GM18520 (cell line): Measurements from ENCODE around the gene NEAT1.

Source experiments
- ATAC-seq: cut with Tn5 transposase; IDR thresholded peaks from one replicate; pipeline ENCODE4 v1.9.1; 2021; ENCODE audit not compliant: unreplicated experiment

NEAT1 gene

DNA sequence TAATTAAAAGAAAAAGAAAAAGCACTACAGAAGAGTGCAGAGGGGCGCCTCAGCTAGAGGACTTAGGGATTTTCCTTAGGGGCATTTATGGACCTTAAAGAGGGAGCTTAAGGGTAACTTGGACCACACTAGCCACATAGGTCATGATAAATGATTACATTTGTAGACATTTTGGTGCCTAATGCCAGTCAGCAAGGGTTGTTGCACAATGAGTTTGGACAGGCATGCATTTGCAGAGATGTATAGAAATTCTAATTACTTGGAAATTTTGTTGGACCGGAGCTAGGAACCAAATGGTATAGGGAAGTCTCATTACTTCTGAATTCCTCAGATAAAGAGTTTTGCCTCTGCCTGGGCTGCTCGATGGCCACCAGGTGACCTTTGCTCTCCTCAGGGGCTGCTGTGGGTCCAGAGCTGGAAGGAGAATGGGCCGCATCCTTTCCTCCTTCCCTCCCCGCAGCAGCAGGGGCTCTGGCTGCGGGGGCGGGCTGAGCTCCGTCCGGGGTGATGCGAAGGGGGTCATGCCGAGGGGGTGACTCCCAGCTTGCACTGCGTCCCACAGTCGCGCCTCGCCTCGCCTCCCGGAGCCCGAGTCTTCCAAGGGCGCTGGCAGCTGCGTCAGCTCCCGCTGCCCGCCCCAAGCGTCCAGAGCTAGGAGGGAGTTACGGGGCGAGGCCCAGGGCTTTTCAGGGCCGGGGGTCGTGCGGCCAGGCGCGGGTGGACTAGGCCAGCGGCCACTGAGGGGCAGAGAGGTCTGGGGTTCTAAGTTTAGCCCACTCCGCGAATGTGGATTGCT is 56.0 kb downstream of the NEAT1 start:
- no peak for ATAC-seq

DNA sequence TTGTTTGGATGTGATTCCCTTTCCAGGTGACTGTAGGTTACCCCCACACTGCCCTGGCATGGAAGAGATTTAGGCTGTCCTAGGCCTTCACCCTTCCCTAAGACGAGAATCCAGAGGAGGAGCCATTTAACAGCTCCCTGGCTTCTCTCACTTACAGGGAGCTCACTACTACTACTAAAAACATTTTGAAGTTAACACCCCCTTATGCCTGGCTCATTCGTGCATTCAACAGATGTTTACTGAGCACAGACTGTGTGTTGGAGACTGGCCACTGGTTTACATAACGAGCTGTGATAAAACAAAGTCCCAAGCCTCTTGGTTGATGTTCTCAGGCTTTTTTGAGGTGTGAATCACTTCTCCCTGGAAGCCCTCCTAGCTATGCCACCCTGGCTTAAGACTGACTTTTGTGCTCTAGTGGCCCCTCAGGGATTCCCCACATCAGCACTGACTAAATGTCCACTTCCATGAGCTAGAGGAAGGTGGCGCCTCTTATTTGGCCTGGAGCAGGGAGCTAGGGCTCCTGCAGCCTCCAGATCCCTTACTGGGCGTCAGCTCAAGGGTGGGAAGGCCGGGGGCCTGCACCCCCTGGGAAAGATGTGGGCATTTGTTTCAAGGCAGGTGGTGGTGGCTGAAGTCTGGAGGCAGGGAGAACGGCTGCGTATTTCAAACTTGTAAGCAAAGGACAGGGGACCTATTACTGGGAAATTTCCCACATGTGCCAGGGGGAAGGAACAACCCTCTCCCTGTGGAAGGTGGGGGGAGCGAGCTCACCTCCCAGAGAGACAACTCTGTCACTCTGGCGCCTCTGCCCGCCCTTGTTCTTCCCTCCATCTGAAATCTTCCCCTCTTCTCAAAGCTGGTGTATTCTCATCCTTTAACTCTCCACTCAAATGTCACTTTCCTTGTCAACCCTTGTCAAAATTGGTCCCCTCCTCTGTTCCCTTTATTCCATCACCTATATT is 56.9 kb downstream of the NEAT1 start:
- ATAC-seq, result no peak

DNA sequence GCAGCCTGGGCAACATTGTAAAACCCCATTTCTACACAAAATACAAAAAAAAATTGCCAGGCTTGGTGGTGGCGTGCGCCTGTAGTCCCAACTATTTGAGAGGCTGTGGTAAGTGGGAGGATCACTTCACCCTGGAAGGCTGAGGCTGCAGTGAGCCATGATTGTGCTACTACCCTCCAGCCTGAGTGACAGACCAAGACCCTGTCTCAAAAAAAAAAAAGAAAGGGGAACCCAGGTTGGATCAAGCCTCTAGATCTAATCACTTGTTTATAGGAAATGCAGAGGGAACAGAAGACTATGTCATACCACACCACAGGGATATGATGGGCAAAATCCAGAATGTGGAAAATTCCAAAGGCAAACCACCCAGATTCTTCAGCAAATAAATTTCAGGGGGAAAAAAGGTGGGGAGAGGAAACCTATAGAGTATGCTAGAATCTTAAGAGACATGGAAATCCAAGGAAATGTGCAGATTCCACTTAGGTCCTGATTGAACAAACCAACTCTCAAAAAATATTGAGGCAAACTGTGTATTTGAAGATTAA is 59.8 kb downstream of the NEAT1 start:
- ATAC-seq, result no peak

DNA sequence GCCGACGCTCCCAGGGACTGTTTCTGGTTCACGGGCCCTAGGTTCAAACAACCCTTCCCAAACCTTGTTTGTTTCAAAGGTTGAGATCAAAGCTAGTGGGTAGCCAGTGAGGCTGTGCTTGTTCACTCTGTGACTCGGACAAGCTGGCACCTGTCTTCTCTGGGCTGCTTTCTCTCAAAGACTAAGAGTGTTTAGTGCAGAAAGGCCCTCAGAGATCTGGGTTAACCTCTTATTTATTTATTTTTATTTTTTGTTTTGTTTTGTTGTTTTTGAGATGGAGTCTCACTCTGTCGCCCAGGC is 63.3 kb downstream of the NEAT1 start:
- ATAC-seq, result no peak

DNA sequence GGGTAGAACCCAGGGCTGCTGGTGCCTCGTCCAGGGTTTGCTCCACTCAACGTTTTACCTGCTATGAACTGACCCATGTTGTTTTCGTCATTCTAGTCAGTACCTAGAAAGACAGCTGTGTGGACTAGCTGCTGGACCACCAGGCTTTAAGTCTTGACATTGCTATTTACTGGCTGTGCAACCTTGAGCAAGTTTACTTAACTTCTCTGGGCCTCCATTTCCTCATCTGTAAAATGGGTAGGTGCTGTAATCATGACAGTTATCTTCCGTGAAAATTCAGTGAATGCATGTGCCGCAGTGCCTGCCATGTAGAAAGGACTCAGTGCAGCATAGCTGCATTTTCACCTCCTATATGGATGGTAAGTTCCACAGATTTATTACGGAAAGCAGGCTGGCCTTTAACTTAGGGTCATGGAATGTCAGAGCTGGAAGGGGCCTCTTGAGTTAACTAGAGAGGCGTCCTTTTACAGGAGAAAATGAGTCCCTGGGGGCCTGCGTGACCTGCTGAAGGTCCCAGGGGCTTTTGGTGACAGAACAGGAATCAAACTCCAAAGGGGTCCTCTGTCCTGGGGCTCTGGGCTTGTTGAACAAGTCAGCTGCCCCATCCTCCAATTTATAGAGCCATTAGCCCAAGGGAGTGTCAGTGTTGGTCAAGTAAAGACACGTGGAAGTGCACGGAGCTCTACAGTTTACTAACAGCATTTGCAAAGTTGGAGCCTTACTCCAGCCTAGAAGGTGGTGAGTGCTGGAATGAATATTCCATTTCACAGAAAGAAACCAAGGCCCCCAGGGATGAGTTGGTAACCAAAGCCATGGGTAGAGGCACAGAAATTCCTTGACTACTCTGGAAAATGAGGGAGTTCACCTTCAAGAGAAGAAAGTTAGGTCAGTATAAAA is 64.2 kb downstream of the NEAT1 start:
- ATAC-seq, result no peak

DNA sequence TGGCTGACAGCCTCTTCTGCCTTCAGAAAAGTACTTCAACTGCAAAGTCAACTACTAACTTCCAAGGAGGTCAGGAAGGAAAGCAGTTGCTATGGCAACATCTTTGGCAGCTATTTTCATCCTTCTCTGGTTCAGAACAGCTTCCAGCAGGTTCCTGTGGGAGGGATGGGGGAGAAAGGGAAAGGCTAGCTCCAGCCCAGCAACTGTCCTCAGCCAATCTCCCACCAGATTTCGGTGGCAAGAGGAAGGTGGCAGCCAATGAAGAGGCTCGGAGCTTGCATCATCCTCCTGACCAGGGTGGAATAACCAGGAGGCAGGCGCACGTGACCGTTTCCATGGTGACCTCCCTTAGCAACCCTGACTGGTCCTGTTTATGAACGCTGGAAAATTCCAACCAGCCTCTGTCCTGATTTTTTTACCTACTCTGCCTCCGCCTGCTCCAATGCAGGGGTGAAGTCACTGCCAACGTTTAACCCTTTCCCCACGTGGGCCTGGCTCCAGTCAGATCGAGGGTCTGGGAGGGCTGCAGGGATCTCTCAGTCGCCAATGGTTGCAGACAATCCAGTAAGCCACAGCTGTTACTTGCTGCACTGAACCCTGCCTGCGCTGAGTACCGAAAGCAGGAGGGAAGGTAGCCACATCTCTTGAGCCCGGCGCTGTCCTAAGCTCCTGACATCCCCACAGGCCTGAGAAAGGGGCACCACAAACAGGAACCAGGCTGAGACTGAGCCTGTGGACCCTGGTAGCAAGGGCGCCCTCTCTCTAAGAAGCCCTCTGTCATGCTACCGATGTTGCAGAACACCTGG is 65.1 kb downstream of the NEAT1 start:
- ATAC-seq, result no peak

DNA sequence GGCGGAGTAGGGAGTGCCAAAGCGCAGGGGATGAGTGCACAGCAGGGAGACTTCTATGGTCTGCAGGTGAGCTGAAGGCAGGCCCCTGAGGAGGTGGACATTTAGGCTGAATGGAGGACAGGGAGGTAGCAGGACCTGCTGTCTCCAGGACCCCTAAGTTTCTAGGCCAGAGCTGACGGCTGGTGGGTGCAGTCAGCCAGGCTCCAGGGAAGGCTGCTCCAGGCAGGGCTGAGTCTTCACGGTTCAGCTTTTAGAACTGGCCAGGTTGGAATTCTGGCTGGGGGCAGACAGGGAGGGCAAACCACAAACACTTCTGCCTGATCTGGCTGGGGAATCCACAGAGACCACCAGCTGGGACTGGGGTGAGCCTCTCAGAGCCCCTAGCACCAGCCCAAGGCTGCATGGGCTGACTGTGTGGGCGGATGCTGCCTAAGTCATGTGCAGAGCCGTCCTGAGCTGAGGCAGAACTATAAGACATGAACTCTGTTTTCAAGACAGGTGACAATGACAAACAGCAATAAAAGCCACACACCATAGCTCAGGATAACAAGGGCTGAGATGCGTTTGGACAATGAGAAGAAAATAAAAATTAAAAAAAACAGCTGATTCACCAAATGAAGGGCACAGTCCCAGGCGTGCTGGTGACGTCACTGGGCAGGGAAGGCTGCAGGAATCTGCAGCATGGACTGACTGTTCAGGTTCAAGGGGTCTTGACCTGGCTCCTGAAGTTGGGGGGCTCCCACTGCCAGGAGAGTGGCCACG is 65.9 kb downstream of the NEAT1 start:
- no peak for ATAC-seq

DNA sequence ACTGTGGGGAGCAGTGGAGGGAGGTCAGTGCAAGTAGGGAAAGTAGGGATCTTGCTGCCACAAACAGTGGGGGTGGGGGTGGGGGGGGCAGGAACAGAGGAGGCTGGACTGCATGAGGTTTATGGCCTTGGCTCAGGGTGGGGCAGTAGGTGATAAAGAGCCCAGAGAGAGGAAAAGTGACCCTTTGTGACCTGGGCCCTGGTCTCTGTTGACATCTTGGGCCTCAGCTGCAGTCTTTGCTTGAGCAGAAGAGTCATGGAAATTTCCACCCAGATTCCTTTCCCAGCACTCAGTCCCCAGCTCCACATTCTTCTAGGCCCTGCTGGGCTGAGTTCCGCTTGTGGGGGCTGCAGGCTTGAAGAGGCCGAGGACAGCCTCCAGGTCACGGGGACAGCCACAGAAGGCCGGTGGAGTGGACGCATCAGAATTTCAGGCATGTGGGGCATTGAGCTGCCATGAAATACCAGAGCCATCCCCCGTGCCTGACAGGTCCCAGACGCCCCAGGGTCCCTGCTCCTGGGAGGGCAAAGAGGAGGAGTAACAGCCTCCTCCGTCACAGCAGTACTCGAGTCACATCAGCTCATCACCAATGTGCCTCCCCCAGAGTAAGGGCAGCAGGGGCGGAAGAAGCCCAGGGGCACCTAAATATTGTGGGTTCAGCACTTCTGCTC is 66.6 kb downstream of the NEAT1 start:
- no peak for ATAC-seq

DNA sequence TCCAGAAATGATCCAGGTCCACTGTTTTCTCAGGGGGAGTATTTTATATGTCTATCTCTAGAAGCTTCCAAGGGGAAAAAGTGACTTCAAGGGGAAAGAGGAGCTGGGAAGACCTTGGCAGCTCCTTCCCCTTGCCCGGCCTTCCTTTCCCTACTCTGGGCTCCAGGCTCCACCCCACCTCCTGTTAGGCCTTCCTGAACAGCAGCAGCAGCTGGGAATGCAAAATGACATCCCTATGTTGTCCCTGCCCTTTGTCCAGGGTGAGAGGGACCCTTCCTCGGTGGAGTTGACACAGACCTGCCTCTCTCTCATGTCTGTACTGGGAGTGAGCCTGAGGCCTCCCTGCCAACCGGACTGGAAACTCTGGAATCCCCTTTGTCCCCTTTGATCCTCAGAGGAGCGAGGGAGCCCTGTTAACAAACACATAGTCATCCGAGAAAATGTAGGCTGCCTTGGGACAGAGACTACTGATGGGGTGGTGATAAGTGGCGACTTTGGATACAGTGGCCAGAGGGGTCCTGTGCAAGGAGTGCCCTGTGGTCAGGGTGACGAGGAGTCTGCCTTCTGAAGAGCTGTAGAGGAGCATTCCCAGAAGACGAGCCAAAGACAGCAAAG is 67.2 kb downstream of the NEAT1 start:
- ATAC-seq, result no peak

DNA sequence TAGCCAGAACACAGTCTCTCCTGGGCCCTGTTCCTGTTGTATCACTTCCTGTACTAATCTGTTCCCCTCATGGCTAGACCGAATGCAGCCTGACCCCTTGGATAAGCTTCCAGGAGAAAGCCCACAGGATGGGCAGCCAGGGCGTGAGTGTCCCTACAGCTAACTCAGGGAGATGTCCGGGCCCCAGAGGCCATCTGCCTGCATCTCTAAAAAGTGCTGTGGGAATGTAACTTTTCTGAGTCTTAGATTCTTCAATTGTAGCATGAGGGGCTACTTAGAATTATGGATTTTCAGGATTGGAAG is 68.5 kb downstream of the NEAT1 start:
- no peak for ATAC-seq

DNA sequence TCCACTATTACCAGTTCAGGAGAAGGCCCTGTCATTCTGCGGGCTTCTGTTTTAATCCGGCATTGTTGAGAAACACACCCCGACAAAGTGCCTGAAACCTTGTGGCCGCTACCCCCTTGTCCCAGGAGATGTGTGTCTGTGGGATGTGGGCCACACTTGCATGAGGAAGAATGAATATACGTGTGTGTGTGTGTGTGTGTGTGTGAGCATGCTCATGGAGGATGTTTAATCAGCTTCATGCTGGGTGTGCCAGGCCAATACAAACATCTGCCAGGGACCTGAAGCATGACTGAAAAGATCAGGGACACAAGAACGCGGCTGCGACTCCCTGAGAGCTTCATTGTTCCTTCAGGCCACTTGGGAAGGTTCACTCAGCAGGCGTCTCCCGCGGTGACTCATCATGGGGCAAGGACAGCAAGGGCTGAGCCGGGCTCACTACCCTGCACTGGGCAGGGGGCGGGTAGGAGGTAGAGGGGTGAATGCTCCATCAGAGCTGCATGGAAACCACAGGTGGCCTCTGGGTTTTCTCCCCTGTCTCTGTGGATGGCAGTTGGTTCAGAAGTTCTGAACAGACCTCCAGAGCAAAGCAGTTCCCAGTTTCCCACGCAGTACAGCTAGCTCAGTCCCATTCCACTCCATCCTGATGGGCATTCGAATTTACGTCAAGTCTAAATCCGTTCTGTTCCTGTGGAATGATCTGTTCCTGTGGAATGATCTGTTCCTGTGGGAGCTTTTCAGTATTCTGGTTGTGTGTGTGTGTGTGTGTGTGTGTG is 69.2 kb downstream of the NEAT1 start:
- ATAC-seq, result no peak

DNA sequence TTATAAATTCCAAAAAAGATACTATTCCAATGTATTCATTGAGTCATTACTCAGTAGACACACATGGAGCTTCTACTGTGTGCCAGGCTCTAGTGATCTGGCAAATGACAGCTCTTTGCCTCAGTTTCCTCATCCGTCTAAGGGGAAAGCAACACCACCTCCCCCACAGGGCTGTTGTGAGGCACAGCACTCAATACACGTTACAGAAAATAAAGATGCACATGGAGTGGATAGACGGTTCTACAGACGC is 69.7 kb downstream of the NEAT1 start:
- ATAC-seq, result no peak

DNA sequence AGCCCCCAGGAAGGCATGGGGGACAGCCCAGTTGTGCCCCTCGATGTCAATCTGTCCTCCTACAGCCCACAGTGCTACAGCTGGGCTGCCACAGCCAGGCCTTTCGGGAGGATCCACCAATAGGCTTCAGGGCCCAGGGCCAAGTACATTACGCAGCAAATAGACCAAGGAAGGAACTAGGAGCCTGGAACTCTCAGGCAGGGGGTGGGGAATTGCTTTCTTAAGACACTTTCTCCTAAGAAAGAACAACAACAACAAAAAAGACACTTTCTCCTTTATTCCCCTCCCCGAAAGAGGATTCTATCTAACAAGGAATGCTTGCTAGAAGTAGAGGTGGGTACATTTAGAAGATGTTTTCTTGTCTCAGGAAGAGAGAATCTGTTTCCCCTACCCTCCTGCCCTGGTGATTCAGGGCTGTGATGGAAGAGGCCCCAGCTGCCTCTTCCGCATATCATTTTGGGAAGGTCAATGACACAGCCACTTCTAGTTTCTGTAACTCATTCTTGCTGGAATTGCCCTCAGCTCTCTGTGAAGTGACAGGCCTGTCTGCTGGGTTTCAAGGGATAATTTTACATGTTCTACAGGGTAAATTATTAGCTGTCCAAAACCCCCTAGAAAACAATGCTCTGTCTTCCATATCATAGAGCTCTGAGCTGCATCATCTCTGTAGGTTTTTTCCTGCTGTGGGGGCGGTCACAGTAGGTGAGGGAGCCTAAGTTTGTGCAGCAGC is 70.2 kb downstream of the NEAT1 start:
- no peak for ATAC-seq

DNA sequence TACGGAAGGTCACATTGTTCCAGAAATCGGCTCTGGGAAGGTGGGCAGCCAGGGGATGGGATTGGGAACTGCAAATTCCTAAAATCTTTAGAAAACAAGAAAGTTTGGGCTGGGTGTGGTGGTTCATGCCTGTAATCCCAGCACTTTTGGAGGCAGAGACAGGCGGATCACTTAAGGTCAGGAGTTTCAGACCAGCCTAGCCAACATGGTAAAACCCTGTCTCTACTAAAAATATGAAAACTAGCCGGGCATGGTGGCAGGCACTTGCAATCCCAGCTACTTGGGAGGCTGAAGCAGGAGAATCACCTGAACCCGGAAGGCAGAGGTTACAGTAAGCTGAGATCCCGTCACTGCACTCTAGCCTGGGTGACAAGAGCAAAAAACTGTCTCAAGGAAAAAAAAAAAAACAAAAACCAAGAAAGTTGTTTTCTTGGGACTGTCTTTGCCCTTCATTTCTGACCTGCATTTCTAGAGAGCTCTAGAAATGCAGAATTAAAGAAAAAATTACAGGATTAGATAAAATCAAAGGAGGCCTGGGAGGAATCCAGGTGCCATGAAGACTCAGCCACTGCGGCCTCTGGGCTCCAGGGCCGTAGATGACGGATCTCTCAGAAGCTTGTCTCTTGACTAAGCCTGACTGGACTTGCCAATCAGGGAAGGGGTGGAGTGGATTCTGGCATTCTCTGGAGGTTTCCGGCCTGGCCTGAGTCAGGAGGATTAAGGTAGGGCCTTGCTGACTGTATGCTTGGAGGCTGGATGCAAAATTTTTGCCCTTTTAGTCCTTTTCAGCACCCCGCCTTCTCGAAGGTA is 71.0 kb downstream of the NEAT1 start:
- ATAC-seq, result no peak
